Psoas muscle (tissue), 8 donors: ENCODE measurements around the gene KIDINS220. TPM values are rescaled to one million over a fixed set of nuclear protein-coding genes. Genes with fewer than 3 reads are reported as not detected.

Experiments
- ATAC-seq, 4 donors: fragments of 200-7000 bp; cut with Tn5 transposase; one replicate each; pipeline ENCODE4 v1.9.1; 2020; ENCODE audit warnings: moderate library complexity in 3 of 4, mild to moderate bottlenecking in 2 of 4
- DNase-seq, 2 donors: peaks; one replicate each; pipeline ENCODE4 v3.0.0-alpha.2; 2020
- H3K27ac ChIP-seq: fragments of 200-600 bp; one replicate; pipeline ENCODE4 v1.8.0; 2022
- H3K27me3 ChIP-seq, 3 donors: fragments of 200-600 bp in 1 of 3; one replicate each; pipeline versions ENCODE4 v1.6.1 to v1.8.0; 2013 to 2022; ENCODE audit warnings: low read length in 2 of 3, mild to moderate bottlenecking in 2 of 3, moderate library complexity in 1 of 3; ENCODE audit not compliant: insufficient read depth in 3 of 3
- H3K36me3 ChIP-seq, 2 donors: fragments of 200-600 bp in 1 of 2; one replicate each; pipeline versions ENCODE4 v1.6.1 to v1.8.0; 2013 to 2022; ENCODE audit warnings: low read depth in 1 of 2, mild to moderate bottlenecking in 1 of 2, moderate library complexity in 1 of 2; ENCODE audit not compliant: insufficient read depth in 1 of 2
- H3K4me1 ChIP-seq: fragments of 200-600 bp; one replicate; pipeline ENCODE4 v1.8.0; 2022
- H3K4me3 ChIP-seq: fragments of 200-600 bp; one replicate; pipeline ENCODE4 v1.8.0; 2022; ENCODE audit warnings: mild to moderate bottlenecking
- H3K9me3 ChIP-seq: fragments of 200-600 bp; one replicate; pipeline ENCODE4 v1.8.0; 2022
- WGBS, 3 donors: extraction: QIAGEN DNeasy Blood & Tissue Kit; methylation state at CpG; one replicate each; pipeline versions ENCODE4 v1.1.6 to v1.1.7; 2013; 5-methylcytosine and 5-hydroxymethylcytosine counted together
- intact Hi-C, 2 donors: fragments of 100-400 bp; cut with DNase I; formaldehyde crosslinking; loops; one replicate each; pipeline versions ENCODE4 v1.11.0 to v1.14.2; 2022
- long read RNA-seq, 2 donors: library from polyadenylated mRNA; unstranded; transcript quantifications; one replicate each; pipeline ENCODE4 v2.0.0, GENCODE V29; 2021
- polyA plus RNA-seq, 3 donors: library from polyadenylated mRNA; stranded (reverse); fragments of 200-250 nt; gene quantifications; one replicate each; pipeline ENCODE4 v1.2.3, GENCODE V29; 2013
- total RNA-seq, 4 donors: library from RNA; stranded (reverse); fragmentation: NEBNext Ultra II Directional in 2 of 4; extraction: Animal tissue kit (Norgen Biotek cat#: 25700) in 2 of 4; gene quantifications; one replicate each; pipeline versions ENCODE4 v1.2.1 to v1.2.4, GENCODE V29; 2021 to 2023
- TF ChIP-seq, protein P1 (sequence below): fragments of 200-600 bp; IDR thresholded peaks from one replicate; pipeline ENCODE4 v1.8.0; 2022; ENCODE audit warnings: antibody characterized with exemption
- donor health status: healthy with polysubstance abuse.
- donor health status: DM: no; HTN: no; CAD: no; lungs with moderate emphysema.
- donor health status: Bipolar disorder and iron deficiency.
- donor health status: healthy.
- donor health status: DM: yes; HTN: yes; CAD: no.
- donor health status: DM: no; HTN: no; CAD: no.
- donor health status: DM: no; HTN: no; CAD: no.
- donor health status: DM: yes; HTN: yes; CAD: no.

The KIDINS220 gene
- total RNA-seq (10 to 100 TPM; 40.4 to 52.0 (median 46.5) TPM), polyA plus RNA-seq (10 to 100 TPM in 2 of 3 donors, 1 to 10 TPM in 1; 7.5 to 29.1 (median 10.9) TPM)
- long read RNA-seq, donor 1, partial matches to known transcripts: 8 of 21 reads
- long read RNA-seq, donor 1, other reads (novel, unspliced or antisense): 13 of 21 reads
- long read RNA-seq, donor 2, partial matches to known transcripts: 31 of 47 reads
- long read RNA-seq, donor 2, other reads (novel, unspliced or antisense): 16 of 47 reads

- DNase-seq (peak; percentile 85 to 92), ATAC-seq (peak; percentile 98 to 99 (median 99))
- WGBS, 3 donors: 0 to 1% (median 0%) methylated on average over 48 to 67 of the region's 67 CpGs
- no peaks in the 10 kb centered on the region for H3K27me3 ChIP-seq
- TF ChIP-seq, protein P1, sequence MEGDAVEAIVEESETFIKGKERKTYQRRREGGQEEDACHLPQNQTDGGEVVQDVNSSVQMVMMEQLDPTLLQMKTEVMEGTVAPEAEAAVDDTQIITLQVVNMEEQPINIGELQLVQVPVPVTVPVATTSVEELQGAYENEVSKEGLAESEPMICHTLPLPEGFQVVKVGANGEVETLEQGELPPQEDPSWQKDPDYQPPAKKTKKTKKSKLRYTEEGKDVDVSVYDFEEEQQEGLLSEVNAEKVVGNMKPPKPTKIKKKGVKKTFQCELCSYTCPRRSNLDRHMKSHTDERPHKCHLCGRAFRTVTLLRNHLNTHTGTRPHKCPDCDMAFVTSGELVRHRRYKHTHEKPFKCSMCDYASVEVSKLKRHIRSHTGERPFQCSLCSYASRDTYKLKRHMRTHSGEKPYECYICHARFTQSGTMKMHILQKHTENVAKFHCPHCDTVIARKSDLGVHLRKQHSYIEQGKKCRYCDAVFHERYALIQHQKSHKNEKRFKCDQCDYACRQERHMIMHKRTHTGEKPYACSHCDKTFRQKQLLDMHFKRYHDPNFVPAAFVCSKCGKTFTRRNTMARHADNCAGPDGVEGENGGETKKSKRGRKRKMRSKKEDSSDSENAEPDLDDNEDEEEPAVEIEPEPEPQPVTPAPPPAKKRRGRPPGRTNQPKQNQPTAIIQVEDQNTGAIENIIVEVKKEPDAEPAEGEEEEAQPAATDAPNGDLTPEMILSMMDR: no peak
- intact Hi-C loops: no loop called here
- peak within 1 kb of the TSS; percentile 85 for H3K27ac ChIP-seq
- H3K4me3 ChIP-seq: peak within 1 kb of the TSS; percentile 98
- H3K4me1 ChIP-seq: peaks cover 28% of the 10 kb centered on the region
- no peaks in the 10 kb centered on the region for H3K9me3 ChIP-seq
- H3K36me3 ChIP-seq: peaks cover 0 to 3% of the 10 kb centered on the region in 2 donors
Measured at GRCh38 chr2:8836971-8837794, at the start of gene KIDINS220. Gene KIDINS220 (minus strand): TSS chr2:8837613. CDS start chr2:8827093, 10,520 bp downstream.

GRCh38 chr2:8886876-8887275, 49.5 kb upstream of the KIDINS220 start:
- H3K27ac ChIP-seq: no peak overlapping the region
- intact Hi-C loops: no loop called here
- no peaks in the 10 kb centered on the region for H3K9me3 ChIP-seq
- WGBS, 3 donors: 82 to 92% (median 91%) methylated on average over 2 of the region's 2 CpGs
- no peak overlapping the region for H3K4me3 ChIP-seq
- TF ChIP-seq, protein P1: no peak
- peaks cover 10% of the 10 kb centered on the region for H3K4me1 ChIP-seq
- DNase-seq: no peak
- H3K36me3 ChIP-seq: no peaks in the 10 kb centered on the region
- no peak for ATAC-seq
- no peaks in the 10 kb centered on the region for H3K27me3 ChIP-seq

DNA sequence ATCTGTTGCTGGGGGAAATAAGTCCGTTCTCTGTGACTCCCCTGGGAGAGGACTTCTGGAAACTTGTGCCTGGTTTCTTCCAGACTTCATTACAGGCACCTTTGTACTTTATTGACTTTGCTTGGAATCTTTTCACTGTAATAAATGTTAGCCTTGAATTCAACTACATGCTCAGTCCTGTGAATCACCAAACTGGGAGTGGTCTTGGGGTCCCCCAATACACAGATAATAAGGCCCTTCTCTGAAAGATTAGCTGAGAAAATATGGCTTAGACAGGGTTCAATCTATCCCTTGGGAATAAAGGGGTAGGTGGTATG, 48.7 kb upstream of the KIDINS220 start:
- Histone ChIP-seq H3K36me3 (no peaks in the 10 kb centered on the region), H3K27me3 (no peaks in the 10 kb centered on the region), H3K9me3 (no peaks in the 10 kb centered on the region), H3K27ac (peak overlapping the region; percentile 56), H3K4me3 (no peak overlapping the region), H3K4me1 (peaks cover 10% of the 10 kb centered on the region)
- intact Hi-C loops: no loop called here
- DNase-seq (no peak), ATAC-seq (no peak)
- WGBS, 3 donors: 7 to 15% (median 8%) methylated on average over 1 of the region's 1 CpG
- TF ChIP-seq, protein P1: no peak

GRCh38 chr2:8885449-8886201, 48.2 kb upstream of the KIDINS220 start:
- ATAC-seq (peak; percentile 95 to 100 (median 98)), DNase-seq (no peak)
- TF ChIP-seq, protein P1: no peak

More at GRCh38 chr2:8885449-8886201, 48.2 kb upstream of the KIDINS220 start:
- intact Hi-C loops: no loop called here
- H3K9me3 ChIP-seq: no peaks in the 10 kb centered on the region
- peaks cover 10% of the 10 kb centered on the region for H3K4me1 ChIP-seq
- peak overlapping the region; percentile 56 for H3K27ac ChIP-seq
- no peak overlapping the region for H3K4me3 ChIP-seq
- no peaks in the 10 kb centered on the region for H3K36me3 ChIP-seq
- 40 to 53% (median 50%) methylated on average over 7 of the region's 7 CpGs for WGBS, 3 donors
- H3K27me3 ChIP-seq: no peaks in the 10 kb centered on the region
